Tibial artery (tissue), 4 donors: ENCODE results near the gene PDE3A.

ENCODE experiments used
- DNase-seq, 2 donors: peaks; one replicate each; pipeline ENCODE4 v3.0.0-alpha.2; 2019
- H3K27ac ChIP-seq, 2 donors: fragments of 200-600 bp; sonication (generic) in 1 of 2; 1 replicate in 1 of 2; 2 replicates in 1 of 2; pipeline ENCODE4 v1.5.1; 2018 to 2019; ENCODE audit warnings: mild to moderate bottlenecking in 1 of 2
- H3K27me3 ChIP-seq, 2 donors: fragments of 200-600 bp; sonication (generic) in 1 of 2; one replicate each; pipeline versions ENCODE4 v1.5.1 to v1.6.0; 2016 to 2019
- H3K36me3 ChIP-seq, 3 donors: fragments of 200-600 bp; sonication (generic) in 2 of 3; one replicate each; pipeline ENCODE4 v1.5.1; 2016 to 2019; ENCODE audit warnings: mild to moderate bottlenecking in 2 of 3
- H3K4me1 ChIP-seq, 4 donors: fragments of 200-600 bp; sonication (generic) in 2 of 4; 1 replicate in 3 of 4; 2 replicates in 1 of 4; pipeline ENCODE4 v1.5.1; 2016 to 2019
- H3K4me3 ChIP-seq, 2 donors: fragments of 200-600 bp; sonication (generic) in 1 of 2; 1 replicate in 1 of 2; 2 replicates in 1 of 2; pipeline ENCODE4 v1.5.1; 2018 to 2019; ENCODE audit warnings: mild to moderate bottlenecking in 2 of 2
- H3K9me3 ChIP-seq, 3 donors: fragments of 200-600 bp; sonication (generic) in 1 of 3; one replicate each; pipeline ENCODE4 v1.5.1; 2016 to 2019
- CTCF ChIP-seq, 2 experiments: fragments of 200-600 bp in 1 of 2; fragments of 450-650 bp in 1 of 2; IDR thresholded peaks; one replicate each; pipeline ENCODE4 v1.5.1; 2017 to 2019; ENCODE audit warnings: antibody characterized with exemption in 2 of 2, mild to moderate bottlenecking in 1 of 2, moderate library complexity in 1 of 2
- intact Hi-C: fragments of 100-400 bp; cut with DNase I; formaldehyde crosslinking; loops from one replicate; pipeline ENCODE4 v1.15.0; 2023; ENCODE audit warnings: low total_unique reads

The PDE3A gene

GRCh38 chr12:20436316-20436715 is 68.0 kb downstream of the PDE3A start:
- Histone ChIP-seq H3K27ac (peak overlapping the region; percentile 37 to 48), H3K27me3 (no peaks in the 10 kb centered on the region), H3K4me3 (peak overlapping the region in 1 of 2 donors; percentile 12), H3K9me3 (no peaks in the 10 kb centered on the region), H3K4me1 (peaks cover 0 to 100% (median 21%) of the 10 kb centered on the region in 4 donors), H3K36me3 (no peaks in the 10 kb centered on the region)
- no peak for DNase-seq
- no peak for TF ChIP-seq CTCF (IDR thresholded peaks at IDR 0.05)
- intact Hi-C loops = no loop called here

GRCh38 chr12:20438299-20438779 is 70.0 kb downstream of the PDE3A start:
- no peaks in the 10 kb centered on the region for H3K36me3 ChIP-seq
- H3K27ac ChIP-seq = peak overlapping the region in 1 of 2 donors; percentile 39
- H3K4me3 ChIP-seq = no peak overlapping the region
- intact Hi-C loops = no loop called here
- peaks cover 0 to 99% (median 19%) of the 10 kb centered on the region in 4 donors for H3K4me1 ChIP-seq
- TF ChIP-seq CTCF (IDR thresholded peaks at IDR 0.05) = no peak
- no peaks in the 10 kb centered on the region for H3K9me3 ChIP-seq
- no peak for DNase-seq
- H3K27me3 ChIP-seq = no peaks in the 10 kb centered on the region

- no peak for DNase-seq
- Histone ChIP-seq H3K4me3 (no peak overlapping the region), H3K4me1 (peaks cover 0 to 99% (median 28%) of the 10 kb centered on the region in 4 donors), H3K27ac (peak overlapping the region; percentile 15 to 41), H3K36me3 (no peaks in the 10 kb centered on the region), H3K27me3 (no peaks in the 10 kb centered on the region), H3K9me3 (no peaks in the 10 kb centered on the region)
- TF ChIP-seq CTCF (IDR thresholded peaks at IDR 0.05) = no peak
- intact Hi-C loops = no loop called here
These were observed 71.3 kb downstream of the PDE3A start for GRCh38 chr12:20439626-20440025.

- intact Hi-C loops = no loop called here
- Histone ChIP-seq H3K27ac (peak overlapping the region; percentile 15 to 41), H3K9me3 (no peaks in the 10 kb centered on the region), H3K4me1 (peaks cover 0 to 99% (median 35%) of the 10 kb centered on the region in 4 donors), H3K36me3 (no peaks in the 10 kb centered on the region), H3K4me3 (peak overlapping the region in 1 of 2 donors; percentile 1), H3K27me3 (no peaks in the 10 kb centered on the region)
- TF ChIP-seq CTCF (IDR thresholded peaks at IDR 0.05) = no peak
- no peak for DNase-seq
These were observed 72.1 kb downstream of the PDE3A start for GRCh38 chr12:20440408-20440807.

GRCh38 chr12:20442322-20442721 is 74.0 kb downstream of the PDE3A start:
- intact Hi-C loops = no loop called here
- no peaks in the 10 kb centered on the region for H3K27me3 ChIP-seq
- no peak overlapping the region for H3K4me3 ChIP-seq
- DNase-seq = no peak
- no peak overlapping the region for H3K27ac ChIP-seq
- no peak for TF ChIP-seq CTCF (IDR thresholded peaks at IDR 0.05)
- H3K4me1 ChIP-seq = peaks cover 0 to 99% (median 32%) of the 10 kb centered on the region in 4 donors
- H3K9me3 ChIP-seq = no peaks in the 10 kb centered on the region
- no peaks in the 10 kb centered on the region for H3K36me3 ChIP-seq

GRCh38 chr12:20443255-20443654 is 74.9 kb downstream of the PDE3A start:
- no peak for DNase-seq
- Histone ChIP-seq H3K4me3 (no peak overlapping the region), H3K36me3 (no peaks in the 10 kb centered on the region), H3K27ac (peak overlapping the region in 1 of 2 donors; percentile 57), H3K27me3 (no peaks in the 10 kb centered on the region), H3K9me3 (no peaks in the 10 kb centered on the region), H3K4me1 (peaks cover 0 to 90% (median 31%) of the 10 kb centered on the region in 4 donors)
- TF ChIP-seq CTCF (IDR thresholded peaks at IDR 0.05) = no peak
- intact Hi-C loops = no loop called here
